Endothelial cell of umbilical vein (primary cell): ENCODE measurements around the gene ZIC2. TPM values are rescaled to one million over a fixed set of nuclear protein-coding genes. Genes with fewer than 3 reads are reported as not detected.

Source experiments
- BruUV-seq: library from RNA; stranded (reverse); fragments of 400-500 nt; replicated peaks from 2 replicates; lab custom pipeline; 2021; lab: Mats Ljungman, UMichigan
- CTCF ChIA-PET: fragments of 300-600, 350-600 bp; sonication (Branson Sonifier 250); formaldehyde crosslinking; loops from one replicate; lab custom pipeline; 2021; ENCODE audit warnings: antibody characterized with exemption, inconsistent platforms; lab: Charles Lee
- POLR2A ChIA-PET: fragments of 300-600, 350-600 bp; sonication (Branson Sonifier 250); formaldehyde crosslinking; loops from one replicate; lab custom pipeline; 2021; ENCODE audit warnings: antibody characterized with exemption, inconsistent platforms; lab: Charles Lee
- DNase-seq: peaks from one replicate; pipeline ENCODE4 v3.0.0-alpha.2; 2011; ENCODE audit warnings: low read depth, low spot score
- FAIRE-seq: peaks from 2 replicates; lab custom pipeline; 2011; peaks lifted over from hg19 to GRCh38; lab: Jason Lieb, UNC
- H2AFZ ChIP-seq: 2 replicates; pipeline ENCODE4 v1.6.0; 2012; ENCODE audit warnings: low read depth, low read length, control low read depth, inconsistent platforms
- H3K27ac ChIP-seq: 2 replicates; pipeline ENCODE4 v1.5.1; 2011; ENCODE audit warnings: low read depth, mild to moderate bottlenecking, control low read depth, low read length, moderate library complexity; ENCODE audit not compliant: insufficient read depth
- H3K27me3 ChIP-seq, 2 experiments: 2 replicates each; pipeline versions ENCODE4 v1.6.0 to v1.6.1; 2011; ENCODE audit warnings: low read length in 2 of 2, mixed read lengths in 1 of 2; ENCODE audit not compliant: control insufficient read depth in 2 of 2, insufficient read depth in 2 of 2
- H3K36me3 ChIP-seq, 2 experiments: 2 replicates in 1 of 2; 3 replicates in 1 of 2; pipeline ENCODE4 v1.5.1; 2011; ENCODE audit warnings: low read length in 2 of 2, mild to moderate bottlenecking in 1 of 2, moderate library complexity in 1 of 2; ENCODE audit not compliant: control insufficient read depth in 2 of 2, insufficient read depth in 2 of 2; ENCODE audit errors: extremely low read depth in 1 of 2
- H3K4me1 ChIP-seq: 3 replicates; pipeline ENCODE4 v1.5.1; 2011; ENCODE audit warnings: mild to moderate bottlenecking, low read length; ENCODE audit not compliant: control insufficient read depth, insufficient read depth; ENCODE audit errors: extremely low read depth
- H3K4me2 ChIP-seq: 2 replicates; pipeline ENCODE4 v1.6.1; 2011; ENCODE audit warnings: low read length, control low read depth, mixed read lengths; ENCODE audit not compliant: insufficient read depth
- H3K4me3 ChIP-seq, 3 experiments: fragments of 200-600 bp in 1 of 3; sonication (generic), shearing (Covaris generic) in 1 of 3; replicated peaks in 1 of 3; 2 replicates each; pipeline ENCODE4 v1.5.1; 2011 to 2016; ENCODE audit warnings: control low read depth in 3 of 3, low read length in 3 of 3, mild to moderate bottlenecking in 2 of 3, inconsistent platforms in 1 of 3, low read depth in 1 of 3, moderate library complexity in 1 of 3; ENCODE audit not compliant: insufficient read depth in 1 of 3
- H3K79me2 ChIP-seq: 2 replicates; pipeline ENCODE4 v1.6.0; 2012; ENCODE audit warnings: low read length, inconsistent platforms; ENCODE audit not compliant: control insufficient read depth, insufficient read depth
- H3K9ac ChIP-seq: replicated peaks from 2 replicates; pipeline ENCODE3; 2011; ENCODE audit warnings: low read length, control low read depth; ENCODE audit not compliant: insufficient read depth; ENCODE audit errors: extremely low read depth
- H3K9me1 ChIP-seq: replicated peaks from 3 replicates; pipeline ENCODE4 v1.6.0; 2011; ENCODE audit warnings: mild to moderate bottlenecking, low read length; ENCODE audit not compliant: control insufficient read depth, insufficient read depth; ENCODE audit errors: extremely low read depth
- H3K9me3 ChIP-seq: replicated peaks from 2 replicates; pipeline ENCODE4 v1.5.1; 2012; ENCODE audit warnings: low read length, inconsistent platforms; ENCODE audit not compliant: control insufficient read depth, insufficient read depth
- H4K20me1 ChIP-seq: replicated peaks from 2 replicates; pipeline ENCODE3; 2011; ENCODE audit warnings: mild to moderate bottlenecking, low read length; ENCODE audit not compliant: control insufficient read depth, insufficient read depth; ENCODE audit errors: extremely low read depth
- EZH2 ChIP-seq: IDR thresholded peaks from 2 replicates; pipeline ENCODE4 v1.6.1; 2012; ENCODE audit warnings: borderline replicate concordance, low read depth, mild to moderate bottlenecking, moderate library complexity, low read length, inconsistent platforms; ENCODE audit not compliant: severe bottlenecking
- FOS ChIP-seq: IDR thresholded peaks from 2 replicates; pipeline ENCODE4 v1.6.1; 2011; ENCODE audit warnings: mild to moderate bottlenecking, low read length, moderate library complexity, borderline replicate concordance; ENCODE audit not compliant: insufficient read depth
- GATA2 ChIP-seq: IDR thresholded peaks from 2 replicates; pipeline ENCODE4 v1.7.0; 2011; ENCODE audit warnings: low read depth, mild to moderate bottlenecking, moderate library complexity, mixed read lengths, low read length; ENCODE audit not compliant: insufficient read length, insufficient read depth
- JUN ChIP-seq: IDR thresholded peaks from 2 replicates; pipeline ENCODE4 v1.6.1; 2011; ENCODE audit warnings: borderline replicate concordance, low read depth; ENCODE audit not compliant: insufficient read length, insufficient read depth
- MYC ChIP-seq: IDR thresholded peaks from one replicate; pipeline ENCODE4 v1.6.1; 2011; ENCODE audit warnings: mild to moderate bottlenecking, low read depth, low read length
- POLR2A ChIP-seq: IDR thresholded peaks from 2 replicates; pipeline ENCODE4 v1.6.1; 2012; ENCODE audit warnings: low read depth, mild to moderate bottlenecking, control low read depth, low read length
- POLR2AphosphoS5 ChIP-seq: IDR thresholded peaks from 2 replicates; pipeline ENCODE4 v1.6.1; 2012; ENCODE audit warnings: low read depth, mild to moderate bottlenecking, control low read depth, low read length, moderate library complexity; ENCODE audit not compliant: insufficient read depth
- dilution Hi-C: fragments of 300-500 bp; cut with MboI; formaldehyde crosslinking; loops from one replicate; pipeline ENCODE4 v1.15.0; 2019; ENCODE audit warnings: low sequenced_read_pairs; ENCODE audit not compliant: extremely low pct_ligation_motif_present
- intact Hi-C: fragments of 100-400 bp; cut with micrococcal nuclease; formaldehyde crosslinking; loops from one replicate; pipeline ENCODE4 v1.10.0; 2022
- polyA plus RNA-seq, 4 experiments: library from polyadenylated mRNA; depleted of rRNA in 3 of 4; stranded (reverse) in 3 of 4; unstranded in 1 of 4; fragments of >200 nt; gene quantifications; 2 replicates each; pipeline versions ENCODE4 v1.2.1 to v1.2.3, GENCODE V29; 2011 to 2012; ENCODE audit warnings: missing spikeins in 1 of 4
- total RNA-seq: library from RNA; stranded (reverse); gene quantifications from 2 replicates; pipeline ENCODE4 v1.2.3, GENCODE V29; 2021
- TF ChIP-seq, protein P1 (sequence below): IDR thresholded peaks from 2 replicates; pipeline ENCODE4 v1.6.1; 2011; ENCODE audit not compliant: insufficient read depth, insufficient read length
- TF ChIP-seq, protein P2 (sequence below), 2 donors: IDR thresholded peaks; 1 replicate in 1 of 2; 2 replicates in 1 of 2; pipeline ENCODE4 v1.5.1; 2011; ENCODE audit warnings: low read length in 2 of 2, mild to moderate bottlenecking in 2 of 2, moderate library complexity in 2 of 2, control low read depth in 1 of 2, inconsistent platforms in 1 of 2, low read depth in 1 of 2; ENCODE audit not compliant: insufficient read depth in 1 of 2; ENCODE audit errors: extremely low read depth in 1 of 2

ZIC2 gene
- total and polyA plus RNA-seq, 2 donors (not counting 3 experiments of a cell fraction or from before 2014, with no cell fraction given): 0.03 TPM; not detected in 1

DNA sequence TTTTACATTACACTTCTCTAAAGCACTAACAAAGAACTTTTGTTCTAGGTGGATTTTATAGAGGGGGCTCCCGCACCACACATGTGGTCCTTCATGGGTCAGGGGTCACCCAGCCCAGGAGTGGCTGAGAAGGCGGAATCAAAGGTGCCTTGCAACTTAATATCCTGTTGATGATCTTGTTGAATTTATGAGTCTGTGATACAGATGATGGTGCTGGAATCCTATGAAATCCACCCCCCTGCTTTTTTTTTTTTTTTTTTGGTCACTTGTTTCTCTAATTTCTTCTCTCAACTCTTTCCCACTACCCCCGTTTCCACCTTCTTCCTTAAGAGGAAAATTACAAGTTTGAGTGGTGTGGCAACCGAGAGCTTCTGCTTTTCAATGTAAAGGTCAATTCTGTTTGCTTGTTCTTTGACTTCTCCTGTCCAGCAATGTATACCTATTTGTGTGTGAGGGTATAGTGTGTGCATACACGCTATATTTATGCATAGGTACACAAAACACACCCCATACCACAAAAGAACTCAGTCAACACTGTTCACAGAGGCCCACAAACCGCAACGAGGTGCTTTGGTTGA is 4.2 kb upstream of the ZIC2 start:
- Histone ChIP-seq H3K9me1 (no peaks in the 10 kb centered on the region), H4K20me1 (no peaks in the 10 kb centered on the region), H3K4me3 (no peak overlapping the region), H3K79me2 (no peaks in the 10 kb centered on the region), H3K9me3 (no peaks in the 10 kb centered on the region), H3K9ac (no peak overlapping the region), H3K4me2 (no peak overlapping the region), H3K36me3 (no peaks in the 10 kb centered on the region), H3K27me3 (peaks cover 72 to 92% of the 10 kb centered on the region in 2 experiments), H2AFZ (no peak overlapping the region), H3K4me1 (peaks cover 5% of the 10 kb centered on the region), H3K27ac (no peak overlapping the region)
- POLR2A ChIA-PET: no interaction called here
- FAIRE-seq (no peak), DNase-seq (no peak)
- CTCF ChIA-PET: no interaction called here
- TF ChIP-seq POLR2AphosphoS5 (no peak), EZH2 (no peak), JUN (no peak), FOS (no peak), MYC (no peak), POLR2A (no peak), GATA2 (no peak)
- TF ChIP-seq, protein P1, sequence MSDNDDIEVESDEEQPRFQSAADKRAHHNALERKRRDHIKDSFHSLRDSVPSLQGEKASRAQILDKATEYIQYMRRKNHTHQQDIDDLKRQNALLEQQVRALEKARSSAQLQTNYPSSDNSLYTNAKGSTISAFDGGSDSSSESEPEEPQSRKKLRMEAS: no peak
- TF ChIP-seq, protein P2, sequence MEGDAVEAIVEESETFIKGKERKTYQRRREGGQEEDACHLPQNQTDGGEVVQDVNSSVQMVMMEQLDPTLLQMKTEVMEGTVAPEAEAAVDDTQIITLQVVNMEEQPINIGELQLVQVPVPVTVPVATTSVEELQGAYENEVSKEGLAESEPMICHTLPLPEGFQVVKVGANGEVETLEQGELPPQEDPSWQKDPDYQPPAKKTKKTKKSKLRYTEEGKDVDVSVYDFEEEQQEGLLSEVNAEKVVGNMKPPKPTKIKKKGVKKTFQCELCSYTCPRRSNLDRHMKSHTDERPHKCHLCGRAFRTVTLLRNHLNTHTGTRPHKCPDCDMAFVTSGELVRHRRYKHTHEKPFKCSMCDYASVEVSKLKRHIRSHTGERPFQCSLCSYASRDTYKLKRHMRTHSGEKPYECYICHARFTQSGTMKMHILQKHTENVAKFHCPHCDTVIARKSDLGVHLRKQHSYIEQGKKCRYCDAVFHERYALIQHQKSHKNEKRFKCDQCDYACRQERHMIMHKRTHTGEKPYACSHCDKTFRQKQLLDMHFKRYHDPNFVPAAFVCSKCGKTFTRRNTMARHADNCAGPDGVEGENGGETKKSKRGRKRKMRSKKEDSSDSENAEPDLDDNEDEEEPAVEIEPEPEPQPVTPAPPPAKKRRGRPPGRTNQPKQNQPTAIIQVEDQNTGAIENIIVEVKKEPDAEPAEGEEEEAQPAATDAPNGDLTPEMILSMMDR (IDR thresholded peaks at IDR 0.05; ENCODE audit: extremely low read depth in 1 of 2, insufficient read depth in 1 of 2, low read depth in 1 of 2, low read length in 2 of 2): no peak
- dilution Hi-C loops: no loop called here
- BruUV-seq: no TSS peak
- intact Hi-C loops: loop anchor here (10.0 kb wide), 1 partner anchor 697 kb away; the partner anchor contains the start of gene TMTC4
